Gastroesophageal sphincter (tissue), 4 donors: Measurements from ENCODE around the gene DKK3. TPM values are rescaled to one million over a fixed set of nuclear protein-coding genes. Genes with fewer than 3 reads are reported as not detected.

ENCODE experiments used
- ATAC-seq: fragments of 150-250 bp; one replicate; pipeline ENCODE4 v1.9.1; 2016; ENCODE audit warnings: mild to moderate bottlenecking, moderate library complexity
- H3K27ac ChIP-seq, 4 donors: fragments of 200-600 bp; sonication (generic) in 3 of 4; 1 replicate in 3 of 4; 2 replicates in 1 of 4; pipeline ENCODE4 v1.5.1; 2016 to 2019
- H3K27me3 ChIP-seq: fragments of 200-600 bp; sonication (generic); one replicate; pipeline ENCODE4 v1.5.1; 2019
- H3K36me3 ChIP-seq, 2 donors: fragments of 200-600 bp; sonication (generic); one replicate each; pipeline ENCODE4 v1.5.1; 2019; ENCODE audit warnings: control low read depth in 1 of 2
- H3K4me1 ChIP-seq, 3 donors: fragments of 200-600 bp; sonication (generic); 1 replicate in 2 of 3; 2 replicates in 1 of 3; pipeline ENCODE4 v1.5.1; 2016 to 2019; ENCODE audit warnings: control low read depth in 2 of 3
- H3K4me3 ChIP-seq, 2 donors: fragments of 200-600 bp; sonication (generic); one replicate each; pipeline ENCODE4 v1.5.1; 2019; ENCODE audit warnings: mild to moderate bottlenecking in 1 of 2, moderate library complexity in 1 of 2
- H3K9me3 ChIP-seq, 3 donors: fragments of 200-600 bp; sonication (generic); one replicate each; pipeline ENCODE4 v1.5.1; 2017 to 2019; ENCODE audit warnings: control low read depth in 2 of 3
- CTCF ChIP-seq, 4 experiments: fragments of 200-600 bp in 2 of 4; fragments of 450-650 bp in 2 of 4; sonication (generic) in 1 of 4; IDR thresholded peaks; one replicate each; pipeline ENCODE4 v1.5.1; 2017 to 2019; ENCODE audit warnings: antibody characterized with exemption in 4 of 4, mild to moderate bottlenecking in 2 of 4, moderate library complexity in 2 of 4
- EP300 ChIP-seq: sonication (generic); formaldehyde crosslinking; IDR thresholded peaks from one replicate; pipeline ENCODE4 v1.6.1; 2017; ENCODE audit warnings: antibody characterized with exemption, mild to moderate bottlenecking
- POLR2A ChIP-seq, 2 donors: fragments of 450-650 bp; IDR thresholded peaks; one replicate each; pipeline ENCODE4 v1.6.1; 2017; ENCODE audit warnings: antibody characterized with exemption in 2 of 2, mild to moderate bottlenecking in 2 of 2, moderate library complexity in 1 of 2
- POLR2AphosphoS5 ChIP-seq: sonication (generic); formaldehyde crosslinking; IDR thresholded peaks from one replicate; pipeline ENCODE4 v1.6.1; 2017; ENCODE audit warnings: antibody characterized with exemption
- WGBS, 2 donors: methylation state at CpG; one replicate each; pipeline ENCODE4 v1.1.5; 2018; ENCODE audit warnings: low coverage in 1 of 2; 5-methylcytosine and 5-hydroxymethylcytosine counted together
- total RNA-seq, 4 donors: library from RNA; depleted of rRNA; stranded (reverse); fragments of >200 nt; gene quantifications; one replicate each; pipeline ENCODE4 v1.1.0, GENCODE V29; 2016

Gene DKK3
- total RNA-seq, 4 donors from 2014 or later = 72.1 to 249 (median 127) TPM

GRCh38 chr11:11937957-11938356, 70.5 kb downstream of the DKK3 start:
- Histone ChIP-seq H3K36me3 (peaks cover 2 to 77% of the 10 kb centered on the region in 2 donors), H3K27me3 (no peaks in the 10 kb centered on the region)

DNA sequence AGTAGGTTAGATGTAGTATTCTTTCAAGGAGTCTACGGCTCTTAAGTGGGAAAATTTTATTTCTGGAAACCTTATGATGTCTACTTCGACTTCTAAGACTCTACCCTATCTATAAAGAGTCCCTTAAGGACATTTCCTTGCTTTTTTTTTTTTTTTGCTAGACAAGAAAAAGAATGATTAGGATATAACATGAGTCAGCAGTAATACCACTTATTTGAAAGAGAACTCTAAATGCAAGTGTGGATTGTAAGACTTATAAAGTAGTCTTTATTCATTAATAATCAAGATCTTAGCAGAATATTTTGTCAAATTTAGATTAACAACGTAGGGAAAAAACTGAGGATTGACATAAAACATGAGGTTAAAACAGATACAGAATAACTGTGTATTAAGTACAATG, 71.0 kb downstream of the DKK3 start:
- TF ChIP-seq POLR2A (IDR thresholded peaks at IDR 0.05) = no peak
- no peak for TF ChIP-seq EP300
- no peak for TF ChIP-seq POLR2AphosphoS5
- no peak for TF ChIP-seq CTCF (IDR thresholded peaks at IDR 0.05)
- Histone ChIP-seq H3K27ac (no peak overlapping the region), H3K27me3 (no peaks in the 10 kb centered on the region), H3K9me3 (no peaks in the 10 kb centered on the region), H3K4me1 (no peaks in the 10 kb centered on the region), H3K36me3 (peaks cover 2 to 73% of the 10 kb centered on the region in 2 donors), H3K4me3 (no peak overlapping the region)
- no peak for ATAC-seq
- 62 to 69% methylated on average over 3 of the region's 3 CpGs for WGBS, 2 donors

More at GRCh38 chr11:11937957-11938356, 70.5 kb downstream of the DKK3 start:
- H3K4me1 ChIP-seq = no peaks in the 10 kb centered on the region
- ATAC-seq = no peak
- 86 to 100% methylated on average over 1 of the region's 1 CpG for WGBS, 2 donors
- no peak overlapping the region for H3K27ac ChIP-seq
- H3K9me3 ChIP-seq = no peaks in the 10 kb centered on the region
- H3K4me3 ChIP-seq = no peak overlapping the region
- no peak for TF ChIP-seq POLR2AphosphoS5

DNA sequence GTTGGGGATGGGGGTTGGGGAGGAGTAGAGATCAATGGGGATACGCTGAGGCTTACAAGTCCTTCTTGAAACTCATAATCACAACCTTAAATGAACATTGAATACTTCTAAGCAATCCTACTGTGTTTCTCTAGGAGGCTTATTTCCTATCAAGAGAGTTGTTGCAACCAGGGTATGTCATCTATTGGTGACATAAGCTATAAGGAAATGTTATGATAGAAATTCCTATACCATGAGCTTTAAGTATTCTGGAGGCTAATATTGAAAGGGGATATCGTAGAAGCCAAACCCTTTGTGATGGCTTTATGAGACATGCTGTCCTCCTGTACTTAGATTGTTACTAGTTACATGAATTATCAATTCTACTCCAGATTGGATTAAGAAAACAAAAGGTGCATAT, 72.9 kb downstream of the DKK3 start:
- H3K36me3 ChIP-seq = peaks cover 2 to 67% of the 10 kb centered on the region in 2 donors
- no peak overlapping the region for H3K4me3 ChIP-seq
- TF ChIP-seq POLR2AphosphoS5 (no peak), CTCF (IDR thresholded peaks at IDR 0.05) (no peak), POLR2A (IDR thresholded peaks at IDR 0.05) (no peak), EP300 (no peak)
- peaks cover 0 to 6% (median 0%) of the 10 kb centered on the region in 3 donors for H3K4me1 ChIP-seq
- 93 to 100% methylated on average over 2 of the region's 2 CpGs for WGBS, 2 donors
- no peaks in the 10 kb centered on the region for H3K27me3 ChIP-seq
- no peak overlapping the region for H3K27ac ChIP-seq
- ATAC-seq = no peak
- H3K9me3 ChIP-seq = no peaks in the 10 kb centered on the region

DNA sequence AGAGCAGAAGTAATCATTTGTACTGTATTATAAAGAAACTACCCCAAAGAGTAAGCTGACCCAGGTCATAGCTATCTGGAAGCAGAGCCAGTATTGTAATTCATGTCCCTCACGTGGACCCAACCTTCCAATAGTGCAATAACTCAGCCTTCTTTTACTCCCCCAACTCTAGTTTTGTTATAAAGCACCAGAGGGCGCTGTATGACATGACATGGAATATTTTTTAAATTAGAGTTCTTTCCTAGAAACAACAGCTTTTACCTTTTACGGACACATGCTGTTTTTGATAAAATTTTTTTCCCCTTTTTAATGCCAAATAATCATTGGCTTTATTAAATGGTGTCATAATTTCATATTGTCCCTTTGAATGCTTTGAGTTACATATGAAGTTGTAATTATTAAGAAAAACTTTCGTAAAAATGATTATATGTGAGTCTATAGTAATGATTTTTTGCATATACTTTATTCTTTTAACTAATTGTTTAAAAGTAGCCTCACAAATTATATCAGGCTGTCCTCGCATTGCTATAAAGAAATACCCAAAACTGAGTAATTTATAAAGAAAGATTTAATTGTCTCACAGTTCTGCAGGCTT, 76.9 kb downstream of the DKK3 start:
- H3K27ac ChIP-seq = no peak overlapping the region
- H3K36me3 ChIP-seq = peaks cover 2 to 57% of the 10 kb centered on the region in 2 donors
- no peak overlapping the region for H3K4me3 ChIP-seq
- H3K4me1 ChIP-seq = peaks cover 0 to 6% (median 0%) of the 10 kb centered on the region in 3 donors
- TF ChIP-seq POLR2A (IDR thresholded peaks at IDR 0.05) = no peak
- TF ChIP-seq POLR2AphosphoS5 = peak; percentile 6
- peak; percentile 51 to 81 (median 74) for TF ChIP-seq CTCF (IDR thresholded peaks at IDR 0.05)
- no peaks in the 10 kb centered on the region for H3K9me3 ChIP-seq
- 56% methylated on average over 5 of the region's 5 CpGs for WGBS, 2 donors
- no peaks in the 10 kb centered on the region for H3K27me3 ChIP-seq
- ATAC-seq = peak; percentile 68

DNA sequence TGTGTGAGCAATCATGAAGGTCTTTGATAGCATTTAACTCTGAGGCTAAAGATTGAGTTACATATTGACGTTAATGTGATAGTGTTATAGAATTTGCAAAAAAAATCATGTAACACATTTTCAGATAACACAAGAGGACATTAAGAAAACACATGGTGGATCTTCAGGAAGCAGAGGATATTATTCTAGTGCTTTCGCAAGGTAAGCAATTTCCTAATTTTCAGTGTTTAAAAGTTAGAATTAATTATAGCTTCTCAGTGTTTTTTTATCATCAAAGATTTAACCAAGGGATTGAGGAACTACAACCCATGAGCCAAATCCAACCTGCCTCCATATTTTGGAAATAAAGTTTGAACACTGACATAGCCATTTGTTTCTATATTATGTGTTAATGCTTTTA, 78.5 kb downstream of the DKK3 start:
- TF ChIP-seq EP300 (no peak), POLR2A (IDR thresholded peaks at IDR 0.05) (no peak), POLR2AphosphoS5 (no peak), CTCF (IDR thresholded peaks at IDR 0.05) (no peak)
- Histone ChIP-seq H3K36me3 (peaks cover 2 to 52% of the 10 kb centered on the region in 2 donors), H3K27ac (no peak overlapping the region), H3K4me3 (no peak overlapping the region), H3K9me3 (no peaks in the 10 kb centered on the region), H3K27me3 (no peaks in the 10 kb centered on the region), H3K4me1 (peaks cover 0 to 6% (median 0%) of the 10 kb centered on the region in 3 donors)
- 75 to 88% methylated on average over 2 of the region's 2 CpGs for WGBS, 2 donors
- ATAC-seq = no peak
